HuH-7 (cell line): ENCODE results near the gene PRM3.

Experiments
- DNase-seq: peaks from one replicate; pipeline ENCODE4 v3.0.0; 2011; ENCODE audit warnings: low spot score

PRM3 gene

GRCh38 chr16:11280616-11281522, 7.4 kb upstream of the PRM3 start, which contains the start of gene PRM1:
Gene PRM1, minus strand, starts transcription at chr16:11281330. Its CDS starts 92 bp downstream, at chr16:11281238.
- DNase-seq = no peak

GRCh38 chr16:11278681-11279628, 5.5 kb upstream of the PRM3 start:
- no peak for DNase-seq

- DNase-seq = no peak
These were observed 4.3 kb upstream of the PRM3 start for GRCh38 chr16:11277607-11278337.

GRCh38 chr16:11276896-11277593, 3.6 kb upstream of the PRM3 start:
- no peak for DNase-seq

- no peak for DNase-seq
These were observed 2.9 kb upstream of the PRM3 start, which contains the start of gene PRM2 for GRCh38 chr16:11276143-11276895. Gene PRM2, minus strand, starts transcription at chr16:11276480. Its CDS starts 110 bp downstream, at chr16:11276370.

- no peak for DNase-seq
These were observed 1.5 kb upstream of the PRM3 start for GRCh38 chr16:11274964-11275363.

- no peak for DNase-seq
These were observed 394 bp upstream of the PRM3 start for GRCh38 chr16:11273721-11274324.

- DNase-seq = no peak
These were observed 945 bp downstream of the PRM3 start for GRCh38 chr16:11272484-11272883.

GRCh38 chr16:11271610-11272009, 1.8 kb downstream of the PRM3 start:
- DNase-seq = no peak

GRCh38 chr16:11270602-11271162, 2.7 kb downstream of the PRM3 start:
- DNase-seq = no peak

- no peak for DNase-seq
These were observed 4.5 kb downstream of the PRM3 start, which contains the start of gene TNP2 for GRCh38 chr16:11268921-11269375. Gene TNP2, minus strand, starts transcription at chr16:11269325. Its CDS starts 63 bp downstream, at chr16:11269262.

GRCh38 chr16:11265124-11265523, 8.3 kb downstream of the PRM3 start:
- DNase-seq = no peak

- DNase-seq = no peak
These were observed 9.1 kb downstream of the PRM3 start for GRCh38 chr16:11264155-11264832.

GRCh38 chr16:11263737-11264136, 9.7 kb downstream of the PRM3 start:
- DNase-seq = no peak

- DNase-seq = no peak
These were observed 10.5 kb downstream of the PRM3 start for GRCh38 chr16:11262915-11263314.

GRCh38 chr16:11260596-11260966, 12.8 kb downstream of the PRM3 start:
- DNase-seq = no peak

GRCh38 chr16:11259655-11260595, 13.5 kb downstream of the PRM3 start:
- no peak for DNase-seq
